HepG2 (cell line): ENCODE results near the gene HSPB7. TPM values are rescaled to one million over a fixed set of nuclear protein-coding genes. Genes with fewer than 3 reads are reported as not detected.

ENCODE experiments used
- BORCS8-MEF2B ChIP-seq: sonication (generic); formaldehyde crosslinking; IDR thresholded peaks from 2 replicates; pipeline ENCODE4 v1.8.0; 2022; ENCODE audit warnings: mild to moderate bottlenecking, missing genetic modification reagents
- EED ChIP-seq: sonication (generic); formaldehyde crosslinking; IDR thresholded peaks from 2 replicates; pipeline ENCODE4 v1.5.0; 2020; ENCODE audit warnings: mild to moderate bottlenecking, missing genetic modification reagents
- IKZF4 ChIP-seq: sonication (generic); formaldehyde crosslinking; IDR thresholded peaks from 2 replicates; pipeline ENCODE4 v1.5.1; 2020; ENCODE audit warnings: borderline replicate concordance, mild to moderate bottlenecking, low read depth, missing genetic modification reagents; ENCODE audit errors: not compliant biosample characterization
- IKZF5 ChIP-seq: IDR thresholded peaks from 2 replicates; pipeline ENCODE4 v1.6.1; 2018; ENCODE audit warnings: missing genetic modification reagents, mild to moderate bottlenecking, missing compliant biosample characterization
- KLF11 ChIP-seq: IDR thresholded peaks from 2 replicates; pipeline ENCODE4 v1.6.1; 2016; ENCODE audit warnings: missing compliant biosample characterization
- MXD4 ChIP-seq: IDR thresholded peaks from 2 replicates; pipeline ENCODE4 v1.6.1; 2016; ENCODE audit warnings: mild to moderate bottlenecking, missing biosample characterization, missing genetic modification reagents
- POLR2A ChIP-seq, 2 experiments: IDR thresholded peaks; 2 replicates each; pipeline ENCODE4 v1.6.1; 2011; ENCODE audit warnings: low read depth in 2 of 2, low read length in 2 of 2, mild to moderate bottlenecking in 1 of 2, moderate library complexity in 1 of 2; ENCODE audit not compliant: insufficient read depth in 1 of 2
- THAP7 ChIP-seq: sonication (generic); formaldehyde crosslinking; IDR thresholded peaks from 2 replicates; pipeline ENCODE4 v1.8.1; 2023; ENCODE audit warnings: mild to moderate bottlenecking, missing genetic modification reagents
- ZFP1 ChIP-seq: IDR thresholded peaks from 2 replicates; pipeline ENCODE4 v1.6.1; 2016
- ZNF24 ChIP-seq: fragments of 450-650 bp; IDR thresholded peaks from 2 replicates; pipeline ENCODE4 v1.6.1; 2017; ENCODE audit warnings: antibody characterized with exemption, mild to moderate bottlenecking
- ZNF337 ChIP-seq: sonication (generic); formaldehyde crosslinking; IDR thresholded peaks from 2 replicates; pipeline ENCODE4 v1.5.1; 2020; ENCODE audit warnings: missing genetic modification reagents, low read depth, mild to moderate bottlenecking, borderline replicate concordance
- ZNF646 ChIP-seq: sonication (generic); formaldehyde crosslinking; IDR thresholded peaks from 2 replicates; pipeline ENCODE4 v1.9.0; 2021; ENCODE audit warnings: mild to moderate bottlenecking, missing genetic modification reagents
- ZNF839 ChIP-seq: sonication (generic); formaldehyde crosslinking; IDR thresholded peaks from 2 replicates; pipeline ENCODE4 v1.4.0; 2020; ENCODE audit warnings: missing genetic modification reagents, mild to moderate bottlenecking, borderline replicate concordance
- polyA plus RNA-seq, 8 experiments: library from polyadenylated mRNA; depleted of rRNA in 3 of 8; stranded (reverse) in 7 of 8; unstranded in 1 of 8; fragments of >200 nt; fragmentation: Illumina TruSeq in 4 of 8; extraction: Trizol in 4 of 8; gene quantifications; 2 replicates each; pipeline versions ENCODE4 v1.2.1 to v1.2.3, GENCODE V29; 2011 to 2016; ENCODE audit warnings: low read depth in 4 of 8, missing spikeins in 1 of 8, mixed read lengths in 1 of 8; ENCODE audit not compliant: insufficient read depth in 1 of 8
- total RNA-seq, 5 experiments: library from RNA; depleted of rRNA; stranded (reverse); fragments of >200 nt; fragmentation: Illumina TruSeq; extraction: Trizol; gene quantifications; 2 replicates each; pipeline ENCODE4 v1.2.3, GENCODE V29; 2016; ENCODE audit warnings: low read depth in 1 of 5
- TF ChIP-seq, protein P1 (sequence below): sonication (generic); formaldehyde crosslinking; conservative IDR thresholded peaks from 2 replicates; pipeline ENCODE4 v1.5.0; 2020; ENCODE audit warnings: missing genetic modification reagents

HSPB7 gene
- total and polyA plus RNA-seq, 2 of the 13 experiments (the other 11 are each of a cell fraction or from before 2014, with no cell fraction given), result 0.20 TPM; not detected in 1

DNA sequence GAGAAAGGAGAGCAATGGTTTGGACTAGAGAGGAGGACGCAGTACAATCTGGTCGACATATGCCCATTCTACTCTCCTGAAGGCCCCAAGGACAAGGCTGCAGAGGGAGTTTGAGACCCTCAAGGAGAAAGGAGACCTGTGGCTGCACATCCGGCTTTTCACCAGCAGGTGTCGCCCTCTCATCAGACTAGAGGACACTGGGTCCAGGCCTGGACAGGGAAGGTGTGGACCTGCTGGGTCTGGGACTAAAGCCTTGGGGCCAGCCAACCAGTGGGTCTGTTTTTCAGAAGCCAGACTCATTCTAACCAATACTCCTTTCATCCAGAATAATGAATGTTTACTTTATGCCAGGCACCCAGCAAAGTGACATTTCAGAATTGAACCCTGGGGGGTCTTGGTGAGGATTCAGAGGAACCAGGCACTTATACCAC, 8.8 kb downstream of the HSPB7 start (continued):
- TF ChIP-seq, protein P1, sequence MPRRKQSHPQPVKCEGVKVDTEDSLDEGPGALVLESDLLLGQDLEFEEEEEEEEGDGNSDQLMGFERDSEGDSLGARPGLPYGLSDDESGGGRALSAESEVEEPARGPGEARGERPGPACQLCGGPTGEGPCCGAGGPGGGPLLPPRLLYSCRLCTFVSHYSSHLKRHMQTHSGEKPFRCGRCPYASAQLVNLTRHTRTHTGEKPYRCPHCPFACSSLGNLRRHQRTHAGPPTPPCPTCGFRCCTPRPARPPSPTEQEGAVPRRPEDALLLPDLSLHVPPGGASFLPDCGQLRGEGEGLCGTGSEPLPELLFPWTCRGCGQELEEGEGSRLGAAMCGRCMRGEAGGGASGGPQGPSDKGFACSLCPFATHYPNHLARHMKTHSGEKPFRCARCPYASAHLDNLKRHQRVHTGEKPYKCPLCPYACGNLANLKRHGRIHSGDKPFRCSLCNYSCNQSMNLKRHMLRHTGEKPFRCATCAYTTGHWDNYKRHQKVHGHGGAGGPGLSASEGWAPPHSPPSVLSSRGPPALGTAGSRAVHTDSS (CRISPR knock-in tag), result no peak
- TF ChIP-seq BORCS8-MEF2B (CRISPR knock-in tag), result peak; percentile 51; the same call in 1 of the 2 replicates
- no peak for TF ChIP-seq ZNF646 (CRISPR knock-in tag)
- TF ChIP-seq IKZF5 (CRISPR knock-in tag), result peak; percentile 56; the same call in 1 of the 2 replicates
- TF ChIP-seq KLF11 (CRISPR knock-in tag), result no peak
- TF ChIP-seq POLR2A (IDR thresholded peaks at IDR 0.05; ENCODE audit: insufficient read depth in 1 of 2, low read depth in 2 of 2, low read length in 2 of 2), result no peak
- TF ChIP-seq ZNF839 (CRISPR knock-in tag), result no peak
- no peak for TF ChIP-seq ZNF24
- TF ChIP-seq THAP7 (CRISPR knock-in tag), result no peak
- TF ChIP-seq ZFP1 (CRISPR knock-in tag), result no peak
- TF ChIP-seq ZNF337 (CRISPR knock-in tag), result no peak
- 0 out of 2 replicates have a peak, but pooled peaks have one; percentile 31 for TF ChIP-seq MXD4 (CRISPR knock-in tag)
- no peak for TF ChIP-seq EED (CRISPR knock-in tag)
- TF ChIP-seq IKZF4, result peak; percentile 48
